Activated B cell treated with CpG ODN at 0.5 μM for 24 hours (primary cell): ENCODE data around the gene CASP5. TPM values are rescaled to one million over a fixed set of nuclear protein-coding genes. Genes with fewer than 3 reads are reported as not detected.

ENCODE experiments used
- ATAC-seq: fragments of 200-7000 bp; cut with Tn5 transposase; one replicate; pipeline ENCODE4 v1.10.0; 2021; ENCODE audit warnings: low read depth, mild to moderate bottlenecking, moderate library complexity
- CTCF ChIA-PET: fragments of 350-600 bp; sonication (Branson Sonifier 250); formaldehyde crosslinking; loops from one replicate; lab custom pipeline; 2021; ENCODE audit warnings: antibody characterized with exemption; lab: Charles Lee
- POLR2A ChIA-PET: fragments of 350-600 bp; sonication (Branson Sonifier 250); formaldehyde crosslinking; loops from one replicate; lab custom pipeline; 2021; ENCODE audit warnings: antibody characterized with exemption; lab: Charles Lee
- DNase-seq: peaks from one replicate; pipeline ENCODE4 v3.0.0; 2022
- H3K27ac Mint-ChIP-seq: one replicate; pipeline ENCODE4 v1.8.0; 2020; ENCODE audit warnings: mixed read lengths
- H3K27me3 Mint-ChIP-seq: one replicate; pipeline ENCODE4 v1.8.0; 2021; ENCODE audit warnings: mixed read lengths
- H3K36me3 Mint-ChIP-seq: one replicate; pipeline ENCODE4 v1.8.0; 2021; ENCODE audit warnings: low read depth, mixed read lengths
- H3K4me1 Mint-ChIP-seq: one replicate; pipeline ENCODE4 v1.8.0; 2021; ENCODE audit warnings: mixed read lengths
- H3K4me3 Mint-ChIP-seq: one replicate; pipeline ENCODE4 v1.8.0; 2020; ENCODE audit warnings: mild to moderate bottlenecking, mixed read lengths
- H3K9me3 Mint-ChIP-seq: one replicate; pipeline ENCODE4 v1.8.0; 2020; ENCODE audit warnings: mixed read lengths
- intact Hi-C: fragments of 100-400 bp; cut with micrococcal nuclease; formaldehyde crosslinking; loops from one replicate; pipeline ENCODE4 v1.15.1; 2024
- total RNA-seq: library from RNA; stranded (reverse); gene quantifications from 2 replicates; pipeline ENCODE4 v1.2.3, GENCODE V29; 2022
- TF ChIP-seq, protein P1 (sequence below): fragments of 200-600 bp; IDR thresholded peaks from one replicate; pipeline ENCODE4 v1.8.0; 2022; ENCODE audit warnings: antibody characterized with exemption, mild to moderate bottlenecking

The CASP5 gene
- total RNA-seq, 1 donor from 2014 or later, result not detected

DNA sequence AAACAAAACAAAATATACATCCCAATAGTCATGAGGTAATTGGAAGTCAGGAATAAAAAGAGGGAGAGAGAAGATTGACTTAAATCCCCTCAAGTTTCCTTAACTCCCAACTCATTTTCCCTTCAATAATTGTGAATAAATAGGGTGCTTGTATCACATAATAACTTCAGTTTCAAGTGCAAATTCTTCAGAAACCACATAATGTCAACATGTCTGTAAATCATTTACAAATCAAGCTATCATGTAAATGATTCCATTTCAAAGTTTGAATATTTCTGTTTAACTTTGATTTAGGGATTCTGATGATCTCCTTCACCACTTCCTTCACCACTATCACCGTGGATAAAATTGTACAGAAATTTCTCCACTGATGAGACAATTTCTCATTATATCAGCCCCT is 23.2 kb downstream of the CASP5 start:
- Mint-ChIP-seq H3K27me3 (no peaks in the 10 kb centered on the region), H3K27ac (no peak overlapping the region), H3K4me1 (peaks cover 5% of the 10 kb centered on the region), H3K36me3 (no peaks in the 10 kb centered on the region), H3K9me3 (no peaks in the 10 kb centered on the region), H3K4me3 (no peak overlapping the region)
- DNase-seq (no peak), ATAC-seq (no peak)
- TF ChIP-seq, protein P1, sequence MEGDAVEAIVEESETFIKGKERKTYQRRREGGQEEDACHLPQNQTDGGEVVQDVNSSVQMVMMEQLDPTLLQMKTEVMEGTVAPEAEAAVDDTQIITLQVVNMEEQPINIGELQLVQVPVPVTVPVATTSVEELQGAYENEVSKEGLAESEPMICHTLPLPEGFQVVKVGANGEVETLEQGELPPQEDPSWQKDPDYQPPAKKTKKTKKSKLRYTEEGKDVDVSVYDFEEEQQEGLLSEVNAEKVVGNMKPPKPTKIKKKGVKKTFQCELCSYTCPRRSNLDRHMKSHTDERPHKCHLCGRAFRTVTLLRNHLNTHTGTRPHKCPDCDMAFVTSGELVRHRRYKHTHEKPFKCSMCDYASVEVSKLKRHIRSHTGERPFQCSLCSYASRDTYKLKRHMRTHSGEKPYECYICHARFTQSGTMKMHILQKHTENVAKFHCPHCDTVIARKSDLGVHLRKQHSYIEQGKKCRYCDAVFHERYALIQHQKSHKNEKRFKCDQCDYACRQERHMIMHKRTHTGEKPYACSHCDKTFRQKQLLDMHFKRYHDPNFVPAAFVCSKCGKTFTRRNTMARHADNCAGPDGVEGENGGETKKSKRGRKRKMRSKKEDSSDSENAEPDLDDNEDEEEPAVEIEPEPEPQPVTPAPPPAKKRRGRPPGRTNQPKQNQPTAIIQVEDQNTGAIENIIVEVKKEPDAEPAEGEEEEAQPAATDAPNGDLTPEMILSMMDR, result no peak
- CTCF ChIA-PET, result no interaction called here
- intact Hi-C loops, result loop anchor here (1.0 to 2.0 kb wide), 4 partner anchors 53 to 1317 kb away; no protein-coding TSS in a partner anchor
- POLR2A ChIA-PET, result no interaction called here

DNA sequence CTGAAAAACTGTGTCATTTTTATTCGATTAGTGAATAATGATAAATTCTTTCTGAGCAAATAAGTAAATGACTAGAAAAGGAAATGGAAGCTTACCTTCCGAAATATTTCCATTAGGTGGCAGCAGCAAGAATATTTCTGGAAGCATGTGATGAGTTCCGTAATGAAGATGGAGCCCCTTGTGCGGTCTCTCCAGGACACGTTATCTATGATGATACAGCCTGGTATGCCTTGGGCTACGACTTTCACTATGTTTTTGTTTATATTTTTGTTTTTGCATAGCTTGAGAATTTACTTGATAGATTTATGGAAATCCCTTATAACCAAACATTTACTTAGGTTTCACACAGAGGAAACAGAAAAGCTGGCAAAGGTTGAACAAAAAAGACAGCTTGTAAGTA is 25.7 kb downstream of the CASP5 start:
- H3K4me1 Mint-ChIP-seq, result peaks cover 5% of the 10 kb centered on the region
- no peaks in the 10 kb centered on the region for H3K36me3 Mint-ChIP-seq
- H3K27me3 Mint-ChIP-seq, result no peaks in the 10 kb centered on the region
- no peak overlapping the region for H3K4me3 Mint-ChIP-seq
- intact Hi-C loops, result no loop called here
- ATAC-seq (no peak), DNase-seq (no peak)
- ChIA-PET POLR2A (no interaction called here), CTCF (interaction anchor here (1.6 kb wide), 1 partner anchor 388 kb away, joined by 4 read pairs; no protein-coding TSS in a partner anchor)
- H3K27ac Mint-ChIP-seq, result no peak overlapping the region
- H3K9me3 Mint-ChIP-seq, result no peaks in the 10 kb centered on the region
- TF ChIP-seq, protein P1, result no peak

DNA sequence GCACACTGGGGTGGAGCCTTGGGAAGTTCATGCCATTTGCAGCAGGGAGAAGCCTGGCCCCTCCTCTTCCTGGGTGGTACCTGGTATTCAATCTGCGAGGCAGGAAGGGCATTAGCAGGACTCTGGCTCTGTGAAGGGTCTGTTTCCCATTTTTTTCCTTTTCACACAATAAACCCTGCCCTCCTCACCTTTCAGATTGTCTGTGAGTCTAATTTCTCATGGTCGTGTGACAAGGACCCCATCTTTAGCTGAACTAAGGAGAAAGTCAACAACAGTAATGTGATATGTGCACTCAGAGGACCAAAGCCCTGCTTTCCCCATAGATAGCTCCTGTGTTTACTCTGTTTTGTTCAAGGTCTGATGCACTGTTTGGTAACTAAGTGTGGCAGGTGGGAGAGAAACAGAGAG is 28.0 kb downstream of the CASP5 start:
- CTCF ChIA-PET, result no interaction called here
- Mint-ChIP-seq H3K4me1 (no peaks in the 10 kb centered on the region), H3K27ac (no peak overlapping the region), H3K36me3 (no peaks in the 10 kb centered on the region), H3K27me3 (no peaks in the 10 kb centered on the region), H3K9me3 (no peaks in the 10 kb centered on the region), H3K4me3 (no peak overlapping the region)
- TF ChIP-seq, protein P1, result no peak
- intact Hi-C loops, result no loop called here
- DNase-seq (no peak), ATAC-seq (no peak)
- POLR2A ChIA-PET, result no interaction called here

DNA sequence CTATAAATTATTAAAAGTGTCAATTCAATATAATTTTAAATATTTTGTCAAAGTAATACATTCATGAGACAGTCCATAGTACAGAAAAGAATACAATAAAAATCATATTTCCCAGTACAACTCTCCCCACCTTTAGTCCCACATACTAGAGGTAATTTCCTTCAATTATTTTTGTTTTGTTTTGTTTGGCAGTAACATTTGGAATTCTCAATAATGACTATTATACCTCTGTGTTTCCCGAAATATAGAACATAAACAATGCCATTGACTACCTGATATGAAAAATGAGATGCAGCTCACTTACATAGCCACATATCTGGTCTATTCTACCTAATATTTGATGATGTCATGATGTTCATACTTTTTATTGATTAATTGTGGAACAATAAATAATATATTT is 30.2 kb downstream of the CASP5 start:
- Mint-ChIP-seq H3K9me3 (peaks cover 2% of the 10 kb centered on the region), H3K4me3 (no peak overlapping the region), H3K27ac (no peak overlapping the region), H3K4me1 (no peaks in the 10 kb centered on the region), H3K36me3 (no peaks in the 10 kb centered on the region), H3K27me3 (no peaks in the 10 kb centered on the region)
- DNase-seq, result no peak
- intact Hi-C loops, result no loop called here
- ChIA-PET POLR2A (no interaction called here), CTCF (no interaction called here)
- TF ChIP-seq, protein P1, result no peak
- ATAC-seq, result no peak

DNA sequence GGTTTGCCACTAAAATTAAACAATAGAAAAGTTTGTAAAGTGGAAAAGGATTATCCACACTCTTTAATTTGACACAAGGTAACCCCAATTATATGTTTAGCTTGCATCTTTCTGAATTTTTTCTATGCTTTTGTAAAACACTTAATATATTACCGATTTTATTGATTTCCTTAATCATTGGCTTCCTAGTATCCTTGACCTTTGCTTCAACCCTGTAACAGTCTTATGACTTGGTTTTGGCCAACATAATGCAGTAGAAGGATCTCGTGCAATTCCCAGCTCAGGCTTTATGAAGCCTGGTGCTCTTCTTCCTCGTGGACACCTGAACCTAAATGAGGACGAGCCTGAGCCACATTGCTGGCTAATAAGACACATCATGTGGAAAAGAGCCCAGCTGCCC is 31.0 kb downstream of the CASP5 start:
- ATAC-seq, result no peak
- TF ChIP-seq, protein P1, result no peak
- DNase-seq, result no peak

More for the DNA sequence above, 31.0 kb downstream of the CASP5 start:
- no peaks in the 10 kb centered on the region for H3K27me3 Mint-ChIP-seq
- ChIA-PET CTCF (no interaction called here), POLR2A (no interaction called here)
- no peaks in the 10 kb centered on the region for H3K36me3 Mint-ChIP-seq
- H3K27ac Mint-ChIP-seq, result no peak overlapping the region
- H3K9me3 Mint-ChIP-seq, result peaks cover 2% of the 10 kb centered on the region
- intact Hi-C loops, result no loop called here
- H3K4me3 Mint-ChIP-seq, result no peak overlapping the region
- no peaks in the 10 kb centered on the region for H3K4me1 Mint-ChIP-seq
